Stimulated activated CD4-positive, alpha-beta T cell treated with anti-CD3 and anti-CD28 coated beads, Interleukin-15, amount 100 ng/mL, for 24 hours (primary cell): ENCODE measurements around the gene MIER2.

Source experiments
- DNase-seq: peaks from one replicate; pipeline ENCODE4 v3.0.0-alpha.2; 2020

Gene MIER2

DNA sequence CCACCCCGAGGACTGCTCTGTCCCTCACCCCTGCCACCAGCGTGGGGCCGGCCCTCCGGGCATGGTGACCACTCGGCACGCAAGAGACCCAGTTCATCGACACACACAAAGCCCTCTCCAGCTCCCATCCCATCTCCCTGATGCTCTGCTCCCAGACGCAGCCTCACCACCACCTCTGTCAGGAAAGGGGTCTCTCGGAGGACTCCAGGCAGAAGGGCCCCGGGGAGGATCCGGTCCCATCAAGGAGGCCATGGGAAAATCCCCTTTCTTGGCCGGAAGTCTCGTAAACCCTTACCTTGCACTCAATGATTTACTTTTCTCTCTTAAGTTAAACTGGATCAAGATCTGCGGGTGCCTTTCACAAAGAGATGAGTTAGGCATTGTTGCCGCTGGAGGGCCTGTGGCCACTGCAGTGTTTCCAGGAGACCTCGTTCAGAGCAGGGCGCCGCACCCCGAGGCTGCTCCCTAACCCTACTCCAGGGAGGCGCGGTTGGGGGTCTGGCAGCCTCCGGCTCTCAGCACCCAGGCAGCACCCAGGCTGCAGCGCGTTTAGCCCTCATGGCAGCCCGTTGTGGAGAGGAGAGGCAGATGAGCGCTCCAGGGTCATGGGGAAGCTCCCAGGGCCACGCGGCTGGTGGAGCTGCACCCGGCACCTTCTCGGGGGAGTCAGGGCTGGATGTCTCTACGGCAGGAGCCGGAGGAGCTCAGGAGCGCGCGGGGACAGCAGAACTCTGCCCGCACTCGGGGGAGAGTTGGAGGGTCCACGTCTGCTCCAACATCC is 33.4 kb upstream of the MIER2 start:
- no peak for DNase-seq

DNA sequence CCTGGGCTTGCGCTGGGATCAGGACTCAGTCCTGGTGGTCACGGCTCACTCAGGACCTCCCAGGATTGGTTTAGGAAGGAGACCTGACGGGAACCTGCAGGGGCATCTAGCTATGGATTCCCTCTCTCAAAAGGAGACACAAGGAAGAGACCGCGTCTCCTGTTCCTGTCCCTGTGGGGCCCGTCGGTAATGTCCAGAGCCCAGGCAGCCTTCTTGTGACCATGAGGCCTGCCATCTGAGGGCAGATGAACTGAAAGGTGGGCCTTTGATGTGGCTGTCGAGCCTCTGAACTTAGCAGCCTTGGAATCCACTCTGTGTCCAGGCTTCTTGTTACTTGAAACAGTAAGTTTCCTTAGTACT is 31.5 kb upstream of the MIER2 start:
- no peak for DNase-seq

DNA sequence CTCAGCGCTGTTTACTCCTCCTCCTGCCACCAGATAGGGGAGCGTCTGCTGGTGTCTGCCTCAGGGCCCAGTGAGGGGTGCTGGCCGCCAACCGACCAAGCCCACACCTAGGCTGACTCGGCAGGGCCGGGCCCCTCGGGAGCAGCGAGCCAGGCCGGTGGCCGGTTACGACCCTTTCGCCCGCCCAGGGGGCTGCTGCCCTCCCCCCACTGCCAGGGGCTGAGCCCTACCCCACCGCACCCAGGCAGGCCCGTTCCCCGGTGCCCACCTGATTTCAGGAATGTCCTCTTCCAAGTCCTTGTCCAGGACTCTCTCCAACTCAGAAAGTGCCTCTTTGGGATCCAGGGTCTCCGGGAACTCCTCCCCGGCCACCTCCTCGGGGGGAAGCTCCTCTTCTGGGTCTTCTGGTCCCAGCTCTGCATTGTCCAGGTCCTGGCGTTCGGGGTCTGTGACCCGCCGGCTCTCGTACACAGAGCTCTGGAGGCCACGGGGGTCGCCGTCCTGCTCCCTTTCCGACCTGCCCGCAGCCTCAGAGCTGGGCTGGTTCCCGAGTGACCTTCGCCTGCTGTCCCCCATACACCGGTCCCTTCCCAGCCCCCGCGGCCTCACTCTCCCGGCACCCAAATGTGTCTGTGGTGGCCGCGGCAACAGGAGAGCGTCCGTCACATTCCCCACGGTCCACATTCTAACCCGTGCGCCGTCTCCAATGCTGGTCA is 31.0 kb upstream of the MIER2 start:
- DNase-seq, result no peak

GRCh38 chr19:374886-375235 is 30.3 kb upstream of the MIER2 start:
- no peak for DNase-seq

- no peak for DNase-seq
Observed at GRCh38 chr19:374183-374885, 29.7 kb upstream of the MIER2 start.

DNA sequence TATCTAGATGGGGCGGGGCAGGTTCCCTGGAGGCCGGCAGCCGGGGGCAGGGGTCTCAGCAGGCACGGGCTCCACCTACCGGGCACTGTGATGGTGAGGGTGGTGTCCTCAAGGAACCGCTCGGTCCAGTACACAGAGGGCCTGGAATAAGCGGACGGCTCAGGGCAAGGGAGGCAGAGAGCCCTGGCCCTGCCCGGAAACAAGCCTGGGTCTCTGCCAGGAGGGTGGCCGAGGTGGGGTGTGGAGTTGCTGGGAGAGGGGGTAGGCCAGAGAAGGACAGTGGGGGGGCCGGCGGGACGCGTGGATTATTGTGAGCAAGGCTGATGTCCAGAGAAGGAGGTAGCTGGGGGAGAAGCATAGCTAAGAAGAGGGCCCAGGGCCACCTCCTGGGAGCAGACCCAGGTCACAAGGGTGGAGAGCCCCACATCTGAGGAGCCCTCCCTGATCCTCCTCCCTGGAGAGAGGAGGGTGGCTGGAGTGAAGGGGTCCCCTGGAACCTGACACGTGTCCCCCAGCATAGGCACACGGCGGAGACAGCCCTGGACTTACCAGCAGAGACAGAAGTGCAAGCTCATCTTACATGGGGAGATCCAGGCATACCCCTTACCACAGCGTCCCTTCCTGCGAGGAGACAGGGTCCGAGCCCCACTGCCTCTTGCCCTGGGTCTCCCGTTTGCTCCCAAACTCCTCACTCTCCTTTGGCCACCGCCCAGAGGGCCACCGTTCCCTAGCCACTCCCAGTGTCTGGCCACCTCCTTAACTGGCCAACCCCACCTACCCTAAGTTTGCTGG is 29.0 kb upstream of the MIER2 start:
- DNase-seq, result no peak

DNA sequence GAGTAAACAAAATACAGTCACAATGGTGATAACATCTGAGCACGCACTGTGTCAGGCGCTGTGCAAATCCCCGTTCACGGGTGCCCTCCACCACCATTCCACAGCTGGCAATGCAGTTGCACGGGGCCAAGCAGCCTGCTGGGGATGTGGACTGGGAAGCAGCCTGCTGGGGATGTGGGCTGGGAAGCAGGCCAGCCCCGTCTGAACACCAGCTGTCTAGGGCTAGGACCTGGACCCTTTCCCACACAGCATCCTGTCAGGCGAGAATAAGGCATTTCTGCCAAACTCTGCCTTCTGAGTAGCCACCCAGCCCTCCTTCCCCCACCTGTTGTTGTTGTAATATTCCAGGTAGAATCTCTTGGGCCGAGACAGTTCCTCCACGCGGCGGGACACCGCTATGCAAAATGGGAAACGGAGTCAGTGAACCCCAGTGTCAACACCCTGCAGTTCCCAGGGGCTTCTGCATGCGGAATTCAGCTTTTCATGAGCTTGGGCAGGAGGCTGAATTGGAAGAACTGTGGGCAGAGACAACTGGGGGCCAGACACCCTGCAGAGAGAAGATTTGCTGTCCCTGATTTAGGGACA is 27.8 kb upstream of the MIER2 start:
- no peak for DNase-seq

- no peak for DNase-seq
Observed at GRCh38 chr19:371501-372168, 27.0 kb upstream of the MIER2 start.

DNA sequence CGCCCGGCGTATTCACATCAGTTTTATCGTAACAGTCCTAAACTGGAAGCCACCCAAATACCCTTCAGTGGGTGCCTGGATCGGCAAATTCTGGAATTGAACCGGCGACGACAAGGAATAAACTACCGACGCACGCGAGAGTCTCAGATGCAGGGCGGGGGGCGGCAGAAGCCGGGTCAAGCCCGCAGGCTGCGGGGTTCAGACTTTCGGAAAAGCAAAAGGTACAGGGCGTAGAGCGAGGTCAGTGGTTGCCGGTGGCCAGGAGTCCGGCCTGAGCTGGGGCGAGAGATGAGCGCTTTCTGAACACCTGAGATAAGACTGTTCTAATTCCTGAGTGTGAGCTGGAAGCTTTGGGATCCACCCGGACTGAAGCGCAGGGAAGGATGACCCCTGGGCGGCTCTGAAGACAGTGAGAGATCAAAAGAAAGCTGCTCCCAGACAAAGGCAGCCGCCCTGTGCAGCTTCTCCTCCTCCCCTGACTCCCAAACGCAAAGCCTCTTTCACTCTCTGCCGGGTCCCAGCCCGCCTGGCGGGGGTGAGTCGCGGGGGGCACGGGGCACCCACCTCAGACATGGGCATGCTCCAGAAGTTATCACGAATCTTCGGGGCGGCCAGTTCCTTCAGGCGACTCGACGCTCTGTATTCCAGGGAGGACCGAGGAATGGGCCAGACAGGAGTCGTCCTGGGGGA is 26.2 kb upstream of the MIER2 start:
- no peak for DNase-seq

DNA sequence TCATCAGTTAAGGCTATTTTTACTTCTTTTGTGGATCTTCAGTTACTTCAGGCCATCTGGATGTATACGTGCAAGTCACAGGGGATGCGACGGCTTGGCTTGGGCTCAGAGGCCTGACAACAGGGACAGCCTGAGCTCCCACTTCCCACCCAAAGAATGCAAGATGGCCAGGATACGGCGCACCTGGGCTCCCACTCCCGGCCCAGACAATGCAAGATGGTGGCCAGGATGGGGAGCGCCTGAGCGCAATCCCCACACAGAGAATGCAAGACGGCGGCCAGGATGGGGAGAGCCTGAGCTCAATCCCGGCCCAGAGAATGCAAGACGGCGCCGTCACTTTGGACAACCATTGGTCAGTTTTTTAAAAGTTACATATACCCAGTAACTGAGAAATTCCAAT is 25.3 kb upstream of the MIER2 start:
- no peak for DNase-seq

DNA sequence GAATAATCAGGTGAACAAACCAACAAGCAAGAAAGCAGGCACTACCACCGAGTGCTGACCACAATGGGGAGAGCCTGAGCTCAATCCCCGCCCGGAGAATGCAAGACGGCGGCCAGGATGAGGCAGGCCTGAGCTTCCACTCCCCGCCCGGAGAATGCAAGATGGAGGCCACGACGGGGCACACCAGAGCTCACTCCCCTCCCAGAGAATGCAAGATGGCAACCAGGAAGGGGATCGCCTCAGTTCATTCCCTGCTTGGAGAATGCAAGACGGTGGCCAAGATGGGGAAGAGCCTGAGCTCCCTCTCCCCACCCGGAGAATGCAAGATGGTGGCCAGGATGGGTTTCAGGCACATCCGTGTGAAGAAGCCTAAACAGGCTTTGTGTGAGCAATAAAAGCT is 24.7 kb upstream of the MIER2 start:
- DNase-seq, result no peak

GRCh38 chr19:368630-369024 is 24.0 kb upstream of the MIER2 start:
- DNase-seq, result no peak

DNA sequence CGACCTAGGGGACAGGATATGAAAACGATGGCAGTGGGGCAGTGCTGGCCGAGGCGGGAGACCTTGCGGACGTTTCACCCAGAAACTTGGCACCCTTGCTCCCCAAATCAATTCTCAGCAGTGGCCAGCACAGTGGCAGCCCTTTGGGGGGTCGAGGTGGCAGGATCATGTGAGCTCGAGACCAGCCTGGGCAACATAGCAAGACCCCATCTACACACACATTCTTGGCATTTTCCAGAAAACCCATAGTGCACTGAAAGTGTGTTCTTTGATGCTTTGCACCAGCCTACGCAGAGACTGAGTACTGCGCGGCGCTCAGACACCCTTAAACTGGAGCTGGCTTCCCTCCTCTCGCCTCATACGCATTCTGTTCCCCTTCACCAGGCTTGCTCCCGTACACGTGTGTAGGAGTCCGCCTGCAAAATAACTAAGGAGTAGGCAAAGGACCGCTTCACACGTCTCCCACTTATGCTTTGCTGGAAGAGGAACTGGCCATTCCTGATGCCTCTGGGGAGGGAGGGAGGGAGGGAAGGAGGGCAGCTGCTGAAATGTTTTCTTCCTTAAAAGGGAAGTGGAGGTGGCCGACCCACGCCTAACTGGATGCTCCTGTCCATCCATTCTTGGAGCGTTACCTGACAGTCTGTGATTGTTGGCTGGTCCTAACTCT is 23.5 kb upstream of the MIER2 start:
- DNase-seq, result no peak

DNA sequence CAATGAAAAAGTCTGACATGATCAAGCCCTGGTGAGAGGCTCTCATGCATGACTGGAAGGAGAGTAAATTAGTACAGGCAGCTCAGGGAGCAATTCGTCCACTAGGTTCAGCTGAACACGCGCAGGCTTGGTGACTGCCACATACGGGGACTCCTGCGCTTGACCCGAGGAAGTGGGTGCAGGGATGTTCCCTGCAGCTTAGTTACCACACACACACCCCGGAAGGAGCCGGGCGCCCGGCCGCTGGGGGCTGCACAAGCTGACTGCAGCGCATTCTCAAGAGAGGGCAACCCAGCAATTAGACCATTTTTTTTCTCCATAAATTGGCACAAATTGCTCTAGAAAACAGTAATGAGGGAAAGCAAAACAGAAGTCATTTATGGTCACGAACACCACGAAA is 23.0 kb upstream of the MIER2 start:
- no peak for DNase-seq

DNA sequence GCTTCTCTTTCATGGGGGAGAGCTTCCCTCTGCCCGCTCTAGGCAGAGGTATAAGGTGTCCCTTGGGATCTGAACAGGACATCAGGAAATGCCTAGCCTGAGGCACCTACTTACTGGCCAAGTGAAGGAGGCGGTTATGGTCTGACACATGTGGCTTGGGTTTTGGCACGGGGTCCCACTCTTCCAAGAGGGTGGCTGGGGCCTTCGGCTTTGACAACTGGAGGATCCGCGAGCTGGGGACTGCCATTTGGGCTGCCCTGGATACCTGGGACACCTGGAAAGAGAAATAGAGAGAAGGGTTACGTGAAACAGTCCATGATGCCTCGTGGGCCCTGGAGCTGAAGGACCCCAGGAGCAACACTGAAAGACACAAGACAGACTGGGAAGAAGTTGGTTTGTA is 22.4 kb upstream of the MIER2 start:
- DNase-seq, result no peak

DNA sequence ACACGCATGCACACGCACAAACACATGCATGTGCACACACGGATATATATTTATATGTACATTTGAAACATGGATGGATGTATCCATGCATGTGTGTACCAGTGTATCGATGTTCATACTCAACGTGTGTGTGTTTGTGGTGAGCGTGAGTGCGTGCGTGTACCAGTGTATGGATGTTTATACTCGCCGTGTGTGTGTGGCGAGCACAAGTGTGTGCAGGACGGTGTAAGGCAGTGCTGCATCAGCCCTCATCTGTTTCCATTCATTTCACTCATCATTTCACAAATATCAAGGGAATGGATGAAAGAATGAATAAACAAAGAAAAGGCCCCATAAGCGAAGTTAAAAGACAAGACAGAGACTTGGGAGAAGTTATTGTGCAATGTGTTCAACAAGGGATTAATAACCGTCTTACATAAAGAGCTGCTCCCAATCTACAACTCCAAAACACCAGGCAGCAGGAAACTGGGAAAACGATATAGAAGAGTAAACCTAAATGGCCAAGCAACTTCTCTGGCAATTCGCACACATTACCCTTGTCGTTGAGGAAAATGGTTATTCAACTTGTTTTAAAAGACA is 21.7 kb upstream of the MIER2 start:
- no peak for DNase-seq

DNA sequence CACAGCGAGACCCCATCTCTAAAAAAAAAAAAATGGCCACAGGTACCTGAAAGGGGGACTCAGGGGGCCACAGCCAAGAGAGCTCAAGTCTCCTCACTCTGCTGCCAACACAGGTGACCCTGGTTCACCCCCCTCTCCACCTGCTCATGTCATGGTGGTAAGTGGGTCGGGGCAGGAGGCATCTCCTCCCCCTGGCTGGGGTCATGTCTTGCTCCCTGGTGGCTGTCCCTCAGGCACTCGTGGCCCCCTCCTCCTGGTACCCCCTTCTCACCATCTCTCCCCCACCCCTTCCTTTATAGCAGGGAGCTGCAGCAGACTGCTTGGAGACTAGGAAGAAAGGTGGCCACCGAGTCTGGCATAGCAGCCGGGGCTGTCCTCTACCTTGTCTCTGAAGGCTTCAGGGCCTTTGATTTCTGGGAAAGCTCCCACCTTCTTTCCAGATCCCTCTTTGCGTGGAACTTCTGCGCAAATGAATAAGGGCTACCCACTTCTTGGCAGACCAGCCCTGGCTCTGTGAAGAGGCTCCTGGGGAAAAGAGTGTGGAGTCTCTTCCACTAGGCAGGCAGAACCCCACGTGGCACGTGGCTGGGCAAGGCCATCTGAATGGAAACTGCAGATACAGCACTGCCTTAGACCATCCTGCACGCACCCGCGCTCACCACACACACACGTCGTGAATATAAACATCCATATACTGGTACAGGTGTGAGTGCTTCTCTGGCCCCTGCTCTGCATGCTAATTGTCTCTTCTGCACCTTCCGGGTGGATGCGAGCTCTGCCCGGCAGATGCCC is 20.1 kb upstream of the MIER2 start:
- DNase-seq, result no peak

- DNase-seq, result no peak
Observed at GRCh38 chr19:362683-363082, 18.1 kb upstream of the MIER2 start.

- DNase-seq, result no peak
Observed at GRCh38 chr19:362154-362553, 17.6 kb upstream of the MIER2 start.

GRCh38 chr19:359653-359925 is 15.0 kb upstream of the MIER2 start:
- DNase-seq, result no peak
